ENCODE results near the gene ADAP1. TPM values are rescaled to one million over a fixed set of nuclear protein-coding genes. Genes with fewer than 3 reads are reported as not detected.

ADAP1 gene
- total and polyA plus RNA-seq, 12 donors = 2.3 to 14.9 (median 9.7) TPM

GRCh38 chr7:949021-949934, 5.2 kb downstream of the ADAP1 start:
- ATAC-seq = no peak
- intact Hi-C loops (cut with DNase I) = no loop called here

GRCh38 chr7:947391-948210, 6.9 kb downstream of the ADAP1 start:
- intact Hi-C loops (cut with DNase I) = no loop called here
- H3K4me3 ChIP-seq = no peak overlapping the region
- H3K4me1 ChIP-seq = peaks cover 0 to 4% (median 0%) of the 10 kb centered on the region in 9 donors
- ATAC-seq (peak in 1 of 8 donors; percentile 16), DNase-seq (no peak)
- peaks cover 0 to 23% (median 9%) of the 10 kb centered on the region in 7 donors for H3K27me3 ChIP-seq
- TF ChIP-seq, protein P1, sequence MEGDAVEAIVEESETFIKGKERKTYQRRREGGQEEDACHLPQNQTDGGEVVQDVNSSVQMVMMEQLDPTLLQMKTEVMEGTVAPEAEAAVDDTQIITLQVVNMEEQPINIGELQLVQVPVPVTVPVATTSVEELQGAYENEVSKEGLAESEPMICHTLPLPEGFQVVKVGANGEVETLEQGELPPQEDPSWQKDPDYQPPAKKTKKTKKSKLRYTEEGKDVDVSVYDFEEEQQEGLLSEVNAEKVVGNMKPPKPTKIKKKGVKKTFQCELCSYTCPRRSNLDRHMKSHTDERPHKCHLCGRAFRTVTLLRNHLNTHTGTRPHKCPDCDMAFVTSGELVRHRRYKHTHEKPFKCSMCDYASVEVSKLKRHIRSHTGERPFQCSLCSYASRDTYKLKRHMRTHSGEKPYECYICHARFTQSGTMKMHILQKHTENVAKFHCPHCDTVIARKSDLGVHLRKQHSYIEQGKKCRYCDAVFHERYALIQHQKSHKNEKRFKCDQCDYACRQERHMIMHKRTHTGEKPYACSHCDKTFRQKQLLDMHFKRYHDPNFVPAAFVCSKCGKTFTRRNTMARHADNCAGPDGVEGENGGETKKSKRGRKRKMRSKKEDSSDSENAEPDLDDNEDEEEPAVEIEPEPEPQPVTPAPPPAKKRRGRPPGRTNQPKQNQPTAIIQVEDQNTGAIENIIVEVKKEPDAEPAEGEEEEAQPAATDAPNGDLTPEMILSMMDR (IDR thresholded peaks at IDR 0.05) = no peak
- no peak overlapping the region for H3K27ac ChIP-seq
- 88 to 90% methylated on average over 37 of the region's 37 CpGs for WGBS, 2 donors
- H3K36me3 ChIP-seq = no peaks in the 10 kb centered on the region
- H3K9me3 ChIP-seq = no peaks in the 10 kb centered on the region

More at GRCh38 chr7:949021-949934, 5.2 kb downstream of the ADAP1 start:
- Histone ChIP-seq H3K27ac (no peak overlapping the region), H3K36me3 (no peaks in the 10 kb centered on the region), H3K4me1 (peaks cover 4 to 17% (median 11%) of the 10 kb centered on the region in 9 donors), H3K4me3 (no peak overlapping the region), H3K9me3 (no peaks in the 10 kb centered on the region), H3K27me3 (peaks cover 0 to 38% (median 22%) of the 10 kb centered on the region in 7 donors)
- TF ChIP-seq, protein P1 (IDR thresholded peaks at IDR 0.05) = no peak
- no peak for DNase-seq
- WGBS, 2 donors = 89 to 91% methylated on average over 27 to 28 of the region's 28 CpGs

GRCh38 chr7:946256-946996, 8.1 kb downstream of the ADAP1 start:
- DNase-seq = peak in 1 of 2 donors; percentile 0
- H3K36me3 ChIP-seq = no peaks in the 10 kb centered on the region
- H3K27me3 ChIP-seq = peaks cover 0 to 21% (median 0%) of the 10 kb centered on the region in 7 donors
- TF ChIP-seq, protein P1 (IDR thresholded peaks at IDR 0.05) = no peak
- H3K4me1 ChIP-seq = peaks cover 0 to 2% (median 0%) of the 10 kb centered on the region in 9 donors
- intact Hi-C loops (cut with DNase I) = no loop called here
- H3K9me3 ChIP-seq = no peaks in the 10 kb centered on the region
- no peak overlapping the region for H3K27ac ChIP-seq
- no peak overlapping the region for H3K4me3 ChIP-seq
- WGBS, 2 donors = 77 to 80% methylated on average over 28 to 29 of the region's 29 CpGs
- ATAC-seq = peak in 1 of 8 donors; percentile 14

Measured in heart right ventricle (tissue), 16 donors.